ENCODE results near the gene FRAS1.

FRAS1 gene

DNA sequence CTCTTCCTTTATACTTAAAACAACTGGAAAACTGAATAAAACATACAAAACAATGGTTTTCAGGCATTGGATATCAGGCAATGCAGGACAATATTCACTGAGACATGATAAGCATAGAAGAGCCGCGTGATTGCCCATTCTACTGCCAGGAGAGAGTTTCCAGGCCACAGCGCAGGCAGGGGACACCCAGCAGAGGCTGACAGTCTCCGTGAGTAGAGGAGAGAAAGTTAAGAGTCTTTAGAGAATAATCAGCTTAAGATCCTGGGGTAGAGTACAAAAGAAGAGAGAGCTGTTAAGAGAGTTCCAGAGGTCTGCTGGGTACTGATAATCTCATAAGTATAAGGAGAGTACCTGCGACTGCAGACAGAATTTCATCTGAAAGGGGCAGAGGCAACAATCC, 18.4 kb upstream of the FRAS1 start:
- DNase-seq (ENCODE audit: low read depth): no peak
- H3K4me3 ChIP-seq (ENCODE audit: low read depth, low read length): no peak overlapping the region
- TF ChIP-seq, protein P1, sequence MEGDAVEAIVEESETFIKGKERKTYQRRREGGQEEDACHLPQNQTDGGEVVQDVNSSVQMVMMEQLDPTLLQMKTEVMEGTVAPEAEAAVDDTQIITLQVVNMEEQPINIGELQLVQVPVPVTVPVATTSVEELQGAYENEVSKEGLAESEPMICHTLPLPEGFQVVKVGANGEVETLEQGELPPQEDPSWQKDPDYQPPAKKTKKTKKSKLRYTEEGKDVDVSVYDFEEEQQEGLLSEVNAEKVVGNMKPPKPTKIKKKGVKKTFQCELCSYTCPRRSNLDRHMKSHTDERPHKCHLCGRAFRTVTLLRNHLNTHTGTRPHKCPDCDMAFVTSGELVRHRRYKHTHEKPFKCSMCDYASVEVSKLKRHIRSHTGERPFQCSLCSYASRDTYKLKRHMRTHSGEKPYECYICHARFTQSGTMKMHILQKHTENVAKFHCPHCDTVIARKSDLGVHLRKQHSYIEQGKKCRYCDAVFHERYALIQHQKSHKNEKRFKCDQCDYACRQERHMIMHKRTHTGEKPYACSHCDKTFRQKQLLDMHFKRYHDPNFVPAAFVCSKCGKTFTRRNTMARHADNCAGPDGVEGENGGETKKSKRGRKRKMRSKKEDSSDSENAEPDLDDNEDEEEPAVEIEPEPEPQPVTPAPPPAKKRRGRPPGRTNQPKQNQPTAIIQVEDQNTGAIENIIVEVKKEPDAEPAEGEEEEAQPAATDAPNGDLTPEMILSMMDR (conservative IDR thresholded peaks at IDR 0.05; ENCODE audit: low read depth, low read length): no peak

- no peak overlapping the region for H3K4me3 ChIP-seq (ENCODE audit: low read depth, low read length)
- TF ChIP-seq, protein P1 (conservative IDR thresholded peaks at IDR 0.05; ENCODE audit: low read depth, low read length): no peak
- no peak for DNase-seq (ENCODE audit: low read depth)
Observed at GRCh38 chr4:78039678-78040077, 17.4 kb upstream of the FRAS1 start.

DNA sequence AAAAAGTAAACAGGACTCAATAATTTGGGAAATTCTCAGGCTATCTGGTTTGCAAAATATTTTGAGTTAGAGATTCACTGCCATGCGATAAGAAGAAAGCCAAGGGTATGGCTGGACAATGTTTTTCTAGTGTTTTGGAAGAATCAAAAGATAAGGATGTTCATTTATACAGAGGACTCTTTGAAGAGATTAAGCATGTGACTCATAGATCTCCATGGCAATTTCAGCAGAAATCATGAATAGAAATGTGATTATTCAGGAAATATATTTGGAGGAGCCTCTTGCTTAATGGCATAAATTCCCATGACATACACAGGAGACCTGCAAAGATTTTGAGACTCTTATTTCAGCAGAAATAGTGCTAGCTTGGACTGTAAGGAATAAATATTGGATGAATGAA, 16.7 kb upstream of the FRAS1 start:
- TF ChIP-seq, protein P1 (conservative IDR thresholded peaks at IDR 0.05; ENCODE audit: low read depth, low read length): no peak
- no peak overlapping the region for H3K4me3 ChIP-seq (ENCODE audit: low read depth, low read length)
- DNase-seq (ENCODE audit: low read depth): peak; percentile 14

- no peak overlapping the region for H3K4me3 ChIP-seq (ENCODE audit: low read depth, low read length)
- TF ChIP-seq, protein P1 (conservative IDR thresholded peaks at IDR 0.05; ENCODE audit: low read depth, low read length): no peak
- DNase-seq (ENCODE audit: low read depth): no peak
Observed at GRCh38 chr4:78047366-78047765, 9.8 kb upstream of the FRAS1 start.

DNA sequence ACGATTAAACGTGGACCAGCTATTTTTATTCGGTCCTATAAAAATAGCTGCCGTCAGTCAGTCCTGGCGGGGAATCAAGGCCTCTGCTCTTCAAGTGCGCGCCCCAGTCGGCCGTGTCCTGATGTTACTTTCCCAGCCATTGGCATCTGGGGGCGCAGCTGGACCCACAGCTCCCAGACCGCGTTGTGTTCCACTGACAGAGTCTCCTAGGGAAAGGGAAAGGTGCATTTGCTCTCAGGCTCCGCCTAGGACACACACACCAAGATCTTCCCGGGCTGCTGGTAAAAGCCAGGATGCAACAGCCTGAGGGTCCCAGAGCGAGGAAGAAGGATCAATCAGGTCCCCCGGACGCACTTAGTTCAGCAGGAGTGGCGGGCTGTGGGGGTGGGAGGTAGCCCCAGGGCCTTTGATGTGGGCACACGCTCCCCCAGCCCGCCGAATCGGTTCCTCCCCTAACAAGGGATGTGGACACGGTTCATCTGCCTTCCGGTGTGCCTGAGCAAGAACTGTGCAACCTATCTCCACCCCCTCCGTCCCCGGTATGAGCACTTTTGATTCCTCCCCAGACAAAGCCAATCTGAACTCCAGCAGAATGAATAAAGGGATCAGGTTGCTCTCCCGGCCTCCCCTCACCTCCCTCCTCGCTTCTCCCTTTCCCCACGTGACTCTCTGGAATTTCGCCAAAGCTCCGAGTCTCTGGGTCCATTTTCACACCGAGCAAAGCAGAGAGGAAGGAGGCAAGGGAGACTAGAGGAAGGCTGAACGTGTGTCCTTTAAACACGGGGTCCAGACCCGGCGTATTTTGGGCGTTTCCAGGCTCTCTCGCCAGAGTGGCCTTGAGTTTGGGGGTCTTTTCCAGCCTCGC, 626 bp upstream of the FRAS1 start:
- TF ChIP-seq, protein P1 (conservative IDR thresholded peaks at IDR 0.05; ENCODE audit: low read depth, low read length): no peak
- H3K4me3 ChIP-seq (ENCODE audit: low read depth, low read length): peak overlapping the region; percentile 60
- peak; percentile 72 for DNase-seq (ENCODE audit: low read depth)

GRCh38 chr4:78057600-78058550, 752 bp downstream of the FRAS1 start:
- TF ChIP-seq, protein P1 (conservative IDR thresholded peaks at IDR 0.05; ENCODE audit: low read depth, low read length): no peak
- DNase-seq (ENCODE audit: low read depth): peak; percentile 34
- peak overlapping the region; percentile 60 for H3K4me3 ChIP-seq (ENCODE audit: low read depth, low read length)

All from choroid plexus epithelial cell (primary cell).